Stimulated activated CD4-positive, alpha-beta T cell treated with anti-CD3 and anti-CD28 coated beads, Interleukin-1b, Interleukin-23, amount 100 ng/mL, for 24 hours (primary cell): Measurements from ENCODE around the gene PMS2.
A peak's percentile ranks its signal among the peaks of the same experiment; 100 is the strongest.
"Not testable (repeated sequence)": the region's sequence is repeated elsewhere in the genome, so short reads cannot be mapped to it uniquely, and the experiment has no call there.

Experiments
- DNase-seq, 4 experiments: peaks; one replicate each; pipeline ENCODE4 v3.0.0-alpha.2; 2020; ENCODE audit warnings: low read depth in 4 of 4, low spot score in 1 of 4

PMS2 gene

GRCh38 chr7:6008668-6009611, at the start of gene PMS2, which contains the start of gene AIMP2:
PMS2 (minus strand) TSS chr7:6009049; CDS start chr7:6009019, 30 bp downstream.
AIMP2 (plus strand) TSS chr7:6009272; CDS start chr7:6009364, 92 bp downstream.
- peak; percentile 89 to 96 (median 94) for DNase-seq

GRCh38 chr7:6057316-6058129, 48.7 kb upstream of the PMS2 start:
- DNase-seq: no peak

GRCh38 chr7:6056616-6057015, 47.8 kb upstream of the PMS2 start:
- no peak for DNase-seq

- not testable (repeated sequence) for DNase-seq
Measured at GRCh38 chr7:6051185-6051584, 42.3 kb upstream of the PMS2 start.

GRCh38 chr7:6049780-6050179, 40.9 kb upstream of the PMS2 start:
- DNase-seq: no peak

GRCh38 chr7:6035686-6036085, 26.8 kb upstream of the PMS2 start:
- DNase-seq: no peak

- no peak for DNase-seq
Measured at GRCh38 chr7:6035165-6035564, 26.3 kb upstream of the PMS2 start.

GRCh38 chr7:6032641-6033040, 23.8 kb upstream of the PMS2 start:
- DNase-seq: no peak

- DNase-seq: no peak
Measured at GRCh38 chr7:6032167-6032566, 23.3 kb upstream of the PMS2 start.

GRCh38 chr7:6031567-6031966, 22.7 kb upstream of the PMS2 start:
- DNase-seq: no peak

- DNase-seq: no peak
Measured at GRCh38 chr7:6030988-6031387, 22.1 kb upstream of the PMS2 start, which contains the start of gene ANKRD61. ANKRD61 (plus strand) TSS chr7:6031376; CDS start chr7:6031376, 0 bp downstream.

GRCh38 chr7:6028563-6028962, 19.7 kb upstream of the PMS2 start:
- DNase-seq: no peak

- no peak for DNase-seq
Measured at GRCh38 chr7:6027806-6028365, 19.0 kb upstream of the PMS2 start.

- DNase-seq: no peak
Measured at GRCh38 chr7:6026820-6027311, 18.0 kb upstream of the PMS2 start.

- peak in 2 of 4 experiments; percentile 26 to 30 for DNase-seq
Measured at GRCh38 chr7:6026011-6026819, 17.4 kb upstream of the PMS2 start.

- no peak for DNase-seq
Measured at GRCh38 chr7:6023974-6024435, 15.2 kb upstream of the PMS2 start.

GRCh38 chr7:6022707-6023106, 13.9 kb upstream of the PMS2 start:
- no peak for DNase-seq

- no peak for DNase-seq
Measured at GRCh38 chr7:6020371-6021286, 11.8 kb upstream of the PMS2 start.

- no peak for DNase-seq
Measured at GRCh38 chr7:6016653-6016966, 7.8 kb upstream of the PMS2 start.
